HepG2 (cell line): Measurements from ENCODE around the gene APOA1. TPM values are rescaled to one million over a fixed set of nuclear protein-coding genes. Genes with fewer than 3 reads are reported as not detected.

Experiments used
- ATAC-seq: fragments of 200-7000 bp; cut with Tn5 transposase; 3 replicates; pipeline ENCODE4 v1.9.1; 2020; ENCODE audit warnings: mild to moderate bottlenecking, moderate library complexity
- BruUV-seq: library from RNA; stranded (reverse); fragments of 400-500 nt; replicated peaks from 2 replicates; lab custom pipeline; 2021; lab: Mats Ljungman, UMichigan
- CTCF ChIA-PET: fragments of 300-600 bp; formaldehyde crosslinking; extraction: SDS; loops from one replicate; lab custom pipeline; 2021; ENCODE audit warnings: low total read pairs, inconsistent platforms, low intra/inter-chr PET ratio; lab: Yijun Ruan, JAX
- POLR2A ChIA-PET: fragments of 350-600 bp; sonication (Branson Sonifier 250); formaldehyde crosslinking; loops from one replicate; lab custom pipeline; 2020; ENCODE audit warnings: antibody characterized with exemption, inconsistent platforms; lab: Yijun Ruan, JAX
- DNase-seq: peaks from one replicate; pipeline ENCODE4 v3.0.0-alpha.2; 2015; ENCODE audit warnings: low spot score
- FAIRE-seq: peaks from 3 replicates; lab custom pipeline; 2011; peaks lifted over from hg19 to GRCh38; lab: Jason Lieb, UNC
- H2AFZ ChIP-seq: one replicate; pipeline ENCODE4 v1.6.1; 2011; ENCODE audit warnings: low read length, inconsistent platforms
- H3K27ac ChIP-seq: fragments of 300-600 bp; 3 replicates; pipeline ENCODE4 v1.8.0; 2011; ENCODE audit warnings: mixed run types, mild to moderate bottlenecking, mixed read lengths, low read length, inconsistent platforms; ENCODE audit not compliant: insufficient read depth; ENCODE audit errors: extremely low read length
- H3K27me3 ChIP-seq, 2 experiments: fragments of 200-600 bp in 1 of 2; 2 replicates in 1 of 2; 3 replicates in 1 of 2; pipeline versions ENCODE4 v1.6.0 to v1.8.0; 2011; ENCODE audit warnings: low read length in 2 of 2, mild to moderate bottlenecking in 2 of 2, moderate library complexity in 2 of 2, inconsistent platforms in 1 of 2; ENCODE audit not compliant: insufficient read depth in 2 of 2, control insufficient read depth in 1 of 2
- H3K36me3 ChIP-seq, 2 experiments: fragments of 200-600 bp in 1 of 2; replicated peaks in 1 of 2; 2 replicates in 1 of 2; 3 replicates in 1 of 2; pipeline versions ENCODE4 v1.5.1 to v1.8.0; 2011; ENCODE audit warnings: low read length in 2 of 2, inconsistent platforms in 1 of 2; ENCODE audit not compliant: insufficient read depth in 2 of 2, control insufficient read depth in 1 of 2
- H3K4me1 ChIP-seq: 2 replicates; pipeline ENCODE4 v1.5.1; 2012; ENCODE audit warnings: low read length, inconsistent platforms; ENCODE audit not compliant: insufficient read depth
- H3K4me2 ChIP-seq: 2 replicates; pipeline ENCODE4 v1.6.0; 2011; ENCODE audit warnings: low read depth, low read length, inconsistent platforms
- H3K4me3 ChIP-seq, 3 experiments: fragments of 200-600 bp in 1 of 3; sonication (generic), shearing (Covaris generic) in 1 of 3; replicated peaks in 1 of 3; 2 replicates each; pipeline ENCODE4 v1.5.1; 2011 to 2016; ENCODE audit warnings: low read length in 3 of 3, inconsistent platforms in 2 of 3, low read depth in 2 of 3, mild to moderate bottlenecking in 2 of 3, control low read depth in 1 of 3, mixed read lengths in 1 of 3; ENCODE audit not compliant: insufficient read depth in 1 of 3
- H3K79me2 ChIP-seq: one replicate; pipeline ENCODE4 v1.6.1; 2011; ENCODE audit warnings: low read length, inconsistent platforms; ENCODE audit not compliant: insufficient read depth
- H3K9ac ChIP-seq: 2 replicates; pipeline ENCODE4 v1.6.0; 2011; ENCODE audit warnings: mild to moderate bottlenecking, low read depth, low read length, inconsistent platforms; ENCODE audit not compliant: insufficient read depth
- H3K9me3 ChIP-seq: 2 replicates; pipeline ENCODE4 v1.5.1; 2012; ENCODE audit warnings: mild to moderate bottlenecking, low read length
- H4K20me1 ChIP-seq: 2 replicates; pipeline ENCODE4 v1.6.0; 2011; ENCODE audit warnings: inconsistent platforms, mild to moderate bottlenecking, low read length, moderate library complexity; ENCODE audit not compliant: insufficient read depth
- ELF4 ChIP-seq: sonication (generic); formaldehyde crosslinking; IDR thresholded peaks from 2 replicates; pipeline ENCODE4 v1.5.0; 2020; ENCODE audit warnings: missing genetic modification reagents, mild to moderate bottlenecking, moderate library complexity, borderline replicate concordance
- FOXP4 ChIP-seq: sonication (generic); formaldehyde crosslinking; IDR thresholded peaks from 2 replicates; pipeline ENCODE4 v1.4.0; 2020; ENCODE audit warnings: missing genetic modification reagents
- HIVEP1 ChIP-seq: sonication (generic); formaldehyde crosslinking; IDR thresholded peaks from 2 replicates; pipeline ENCODE4 v1.4.0; 2020; ENCODE audit warnings: mild to moderate bottlenecking, missing genetic modification reagents
- NPAS2 ChIP-seq: sonication (generic); formaldehyde crosslinking; IDR thresholded peaks from 2 replicates; pipeline ENCODE4 v1.8.0; 2022; ENCODE audit warnings: mild to moderate bottlenecking, missing genetic modification reagents, borderline replicate concordance
- PRMT3 ChIP-seq: sonication (generic); formaldehyde crosslinking; IDR thresholded peaks from 2 replicates; pipeline ENCODE4 v1.8.1; 2022; ENCODE audit warnings: low read depth, mild to moderate bottlenecking, moderate library complexity, missing genetic modification reagents, borderline replicate concordance
- TBX3 ChIP-seq: fragments of 450-650 bp; IDR thresholded peaks from 2 replicates; pipeline ENCODE4 v1.6.1; 2017; ENCODE audit warnings: antibody characterized with exemption, mild to moderate bottlenecking, inconsistent platforms, borderline replicate concordance
- ZFP62 ChIP-seq: sonication (generic); formaldehyde crosslinking; IDR thresholded peaks from 2 replicates; pipeline ENCODE4 v1.4.0; 2020; ENCODE audit warnings: missing genetic modification reagents
- ZNF292 ChIP-seq: sonication (generic); formaldehyde crosslinking; IDR thresholded peaks from 2 replicates; pipeline ENCODE4 v1.8.1; 2022; ENCODE audit warnings: mild to moderate bottlenecking, low read depth, missing genetic modification reagents, borderline replicate concordance
- ZNF33B ChIP-seq: sonication (generic); formaldehyde crosslinking; IDR thresholded peaks from 2 replicates; pipeline ENCODE4 v1.5.1; 2020; ENCODE audit warnings: mild to moderate bottlenecking, missing genetic modification reagents
- ZNF513 ChIP-seq: sonication (generic); formaldehyde crosslinking; conservative IDR thresholded peaks from 2 replicates; pipeline ENCODE4 v1.5.0; 2020; ENCODE audit warnings: missing genetic modification reagents
- in situ Hi-C: cut with HindIII; loops from 2 replicates; pipeline ENCODE4 v1.10.0; 2017; ENCODE audit warnings: low pct_unique_long_range_greater_than_20kb; ENCODE audit not compliant: extremely low pct_ligation_motif_present
- intact Hi-C: fragments of 100-400 bp; cut with micrococcal nuclease; formaldehyde crosslinking; loops from one replicate; pipeline ENCODE4 v1.10.0; 2022; ENCODE audit not compliant: unreplicated experiment
- polyA plus RNA-seq, 8 experiments: library from polyadenylated mRNA; depleted of rRNA in 3 of 8; stranded (reverse) in 7 of 8; unstranded in 1 of 8; fragments of >200 nt; fragmentation: Illumina TruSeq in 4 of 8; extraction: Trizol in 4 of 8; gene quantifications; 2 replicates each; pipeline versions ENCODE4 v1.2.1 to v1.2.3, GENCODE V29; 2011 to 2016; ENCODE audit warnings: low read depth in 4 of 8, missing spikeins in 1 of 8, mixed read lengths in 1 of 8; ENCODE audit not compliant: insufficient read depth in 1 of 8
- total RNA-seq, 5 experiments: library from RNA; depleted of rRNA; stranded (reverse); fragments of >200 nt; fragmentation: Illumina TruSeq; extraction: Trizol; gene quantifications; 2 replicates each; pipeline ENCODE4 v1.2.3, GENCODE V29; 2016; ENCODE audit warnings: low read depth in 1 of 5

The APOA1 gene
- total and polyA plus RNA-seq, 2 of the 13 experiments (the other 11 are each of a cell fraction or from before 2014, with no cell fraction given) = 1,973 to 5,485 TPM

GRCh38 chr11:116882386-116882785 lies 45.0 kb upstream of the APOA1 start:
- Histone ChIP-seq H3K27ac (no peak overlapping the region), H3K4me2 (no peak overlapping the region)
- TF ChIP-seq ZNF33B = no peak
- TF ChIP-seq TBX3 = no peak
- TF ChIP-seq NPAS2 (CRISPR knock-in tag) = no peak
- no peak for TF ChIP-seq FOXP4 (CRISPR knock-in tag)
- TF ChIP-seq ELF4 (CRISPR knock-in tag) = no peak
- TF ChIP-seq ZNF513 (CRISPR knock-in tag) = no peak
- no peak for TF ChIP-seq ZFP62 (CRISPR knock-in tag)
- no peak for TF ChIP-seq ZNF292 (CRISPR knock-in tag)
- no peak for TF ChIP-seq PRMT3
- no peak for TF ChIP-seq HIVEP1 (CRISPR knock-in tag)
- TF ChIP-seq, all 625 proteins: peak for 0
- POLR2A ChIA-PET = no interaction called here
- Histone ChIP-seq H3K9me3 (no peaks in the 10 kb centered on the region), H3K79me2 (no peaks in the 10 kb centered on the region), H4K20me1 (no peaks in the 10 kb centered on the region), H3K4me3 (no peak overlapping the region), H2AFZ (no peak overlapping the region), H3K27me3 (no peaks in the 10 kb centered on the region), H3K36me3 (peaks cover 2 to 4% of the 10 kb centered on the region in 2 experiments; a peak in 2 of 5 replicates), H3K4me1 (no peaks in the 10 kb centered on the region), H3K9ac (no peak overlapping the region)
- in situ Hi-C loops (loop anchor here (5.0 kb wide), 1 partner anchor 215 kb away; the partner anchor contains the start of gene SIK3), intact Hi-C loops (no loop called here)
- CTCF ChIA-PET = no interaction called here
- no TSS peak for BruUV-seq
- DNase-seq (no peak), ATAC-seq (no peak), FAIRE-seq (no peak)
